ENCODE results near the gene DCXR. TPM values are rescaled to one million over a fixed set of nuclear protein-coding genes. Genes with fewer than 3 reads are reported as not detected.

Gene DCXR
- total and polyA plus RNA-seq, 11 donors = 139 to 312 (median 200) TPM

GRCh38 chr17:82073446-82073845 lies 35.9 kb upstream of the DCXR start:
- DNase-seq (no peak), ATAC-seq (no peak)
- Histone ChIP-seq H3K4me3 (no peak overlapping the region), H3K4me1 (peaks cover 0 to 9% (median 0%) of the 10 kb centered on the region in 12 donors), H3K27me3 (no peaks in the 10 kb centered on the region), H3K27ac (no peak overlapping the region), H3K9me3 (no peaks in the 10 kb centered on the region), H3K36me3 (peaks cover 0 to 2% (median 0%) of the 10 kb centered on the region in 9 donors)
- intact Hi-C loops (cut with DNase I) = loop anchor here in 1 of 10 donors (1.0 kb wide), 1 partner anchor 27 kb away; no protein-coding TSS in a partner anchor
- 82 to 88% (median 84%) methylated on average over 9 of the region's 9 CpGs for WGBS, 4 donors
- TF ChIP-seq POLR2A (IDR thresholded peaks at IDR 0.05) = no peak
- TF ChIP-seq, protein P1, sequence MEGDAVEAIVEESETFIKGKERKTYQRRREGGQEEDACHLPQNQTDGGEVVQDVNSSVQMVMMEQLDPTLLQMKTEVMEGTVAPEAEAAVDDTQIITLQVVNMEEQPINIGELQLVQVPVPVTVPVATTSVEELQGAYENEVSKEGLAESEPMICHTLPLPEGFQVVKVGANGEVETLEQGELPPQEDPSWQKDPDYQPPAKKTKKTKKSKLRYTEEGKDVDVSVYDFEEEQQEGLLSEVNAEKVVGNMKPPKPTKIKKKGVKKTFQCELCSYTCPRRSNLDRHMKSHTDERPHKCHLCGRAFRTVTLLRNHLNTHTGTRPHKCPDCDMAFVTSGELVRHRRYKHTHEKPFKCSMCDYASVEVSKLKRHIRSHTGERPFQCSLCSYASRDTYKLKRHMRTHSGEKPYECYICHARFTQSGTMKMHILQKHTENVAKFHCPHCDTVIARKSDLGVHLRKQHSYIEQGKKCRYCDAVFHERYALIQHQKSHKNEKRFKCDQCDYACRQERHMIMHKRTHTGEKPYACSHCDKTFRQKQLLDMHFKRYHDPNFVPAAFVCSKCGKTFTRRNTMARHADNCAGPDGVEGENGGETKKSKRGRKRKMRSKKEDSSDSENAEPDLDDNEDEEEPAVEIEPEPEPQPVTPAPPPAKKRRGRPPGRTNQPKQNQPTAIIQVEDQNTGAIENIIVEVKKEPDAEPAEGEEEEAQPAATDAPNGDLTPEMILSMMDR (IDR thresholded peaks at IDR 0.05) = no peak

DNA sequence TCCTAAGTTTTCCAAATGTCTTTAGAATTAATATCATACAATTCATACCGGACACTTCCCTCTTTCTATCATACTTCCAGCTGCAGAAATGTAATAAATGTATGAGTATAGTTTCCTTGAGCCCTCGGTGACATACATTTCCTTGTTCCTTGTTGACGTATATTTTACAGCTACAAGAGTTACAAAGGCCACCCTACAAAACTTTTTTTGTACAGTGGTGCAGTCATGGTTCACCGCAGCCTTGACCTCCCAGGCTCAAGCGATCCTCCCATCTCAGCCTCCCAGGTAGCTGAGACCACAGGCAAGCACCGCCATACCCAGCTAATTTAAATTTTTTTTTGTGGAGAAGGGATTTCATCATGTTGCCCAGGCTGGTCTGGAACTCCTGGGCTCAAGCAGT lies 35.3 kb upstream of the DCXR start:
- Histone ChIP-seq H3K27ac (no peak overlapping the region), H3K9me3 (no peaks in the 10 kb centered on the region), H3K27me3 (no peaks in the 10 kb centered on the region), H3K36me3 (no peaks in the 10 kb centered on the region), H3K4me3 (no peak overlapping the region), H3K4me1 (peaks cover 0 to 3% (median 0%) of the 10 kb centered on the region in 12 donors)
- no peak for TF ChIP-seq POLR2A (IDR thresholded peaks at IDR 0.05)
- TF ChIP-seq, protein P1 (IDR thresholded peaks at IDR 0.05) = no peak
- 81 to 88% (median 84%) methylated on average over 6 of the region's 6 CpGs for WGBS, 4 donors
- intact Hi-C loops (cut with DNase I) = loop anchor here in 1 of 10 donors (1.0 kb wide), 1 partner anchor 27 kb away; no protein-coding TSS in a partner anchor
- no peak for ATAC-seq
- DNase-seq = no peak

DNA sequence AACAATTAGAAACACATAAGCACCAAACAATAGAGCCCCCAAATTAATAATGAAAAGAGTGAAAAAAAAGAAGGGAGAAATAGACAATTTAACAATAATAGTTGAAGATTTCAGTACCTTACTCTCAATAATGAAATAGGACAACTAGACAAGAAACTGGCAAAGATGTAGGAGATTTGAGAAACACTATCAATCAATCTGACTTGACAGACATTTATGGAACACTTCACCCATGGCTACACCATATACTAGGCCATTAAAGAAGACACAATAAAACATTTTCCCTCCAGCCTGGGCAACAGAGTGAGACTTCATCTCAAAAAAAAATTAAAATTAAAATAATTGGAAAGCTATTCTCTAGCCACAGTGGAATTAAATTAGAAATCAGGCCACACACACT lies 33.1 kb upstream of the DCXR start:
- no peak for DNase-seq
- no peaks in the 10 kb centered on the region for H3K27me3 ChIP-seq
- H3K4me1 ChIP-seq = peaks cover 0 to 10% (median 9%) of the 10 kb centered on the region in 12 donors
- H3K36me3 ChIP-seq = no peaks in the 10 kb centered on the region
- H3K4me3 ChIP-seq = no peak overlapping the region
- TF ChIP-seq, protein P1 (IDR thresholded peaks at IDR 0.05) = no peak
- TF ChIP-seq POLR2A (IDR thresholded peaks at IDR 0.05) = no peak
- intact Hi-C loops (cut with DNase I) = no loop called here
- H3K9me3 ChIP-seq = no peaks in the 10 kb centered on the region
- no peak overlapping the region for H3K27ac ChIP-seq
- ATAC-seq = no peak

GRCh38 chr17:82065638-82066303 lies 28.3 kb upstream of the DCXR start, which contains the start of gene DUS1L:
Gene DUS1L, minus strand, starts transcription at chr17:82065804. Its CDS starts 745 bp downstream, at chr17:82065059.
- peak; percentile 63 to 88 (median 72) for DNase-seq
- WGBS, 4 donors = 8 to 13% (median 10%) methylated on average over 66 to 88 of the region's 88 CpGs
- TF ChIP-seq, protein P1 (IDR thresholded peaks at IDR 0.05) = no peak
- peak in 1 of 2 donors; percentile 50 for TF ChIP-seq POLR2A (IDR thresholded peaks at IDR 0.05)
- Histone ChIP-seq H3K27ac (peak within 1 kb of the TSS; percentile 59 to 93 (median 88)), H3K4me1 (peaks cover 0 to 27% (median 19%) of the 10 kb centered on the region in 12 donors), H3K4me3 (peak within 1 kb of the TSS; percentile 78 to 98 (median 93)), H3K36me3 (peaks cover 0 to 31% (median 18%) of the 10 kb centered on the region in 9 donors), H3K27me3 (no peaks in the 10 kb centered on the region), H3K9me3 (no peaks in the 10 kb centered on the region)
- peak; percentile 36 to 84 (median 82) for ATAC-seq
- intact Hi-C loops (cut with DNase I) = loop anchor here in 2 of 10 donors (2.0 kb wide), 1 partner anchor 33 kb away; the partner anchor contains the start of gene FASN (in 2 of the 2)

All from heart left ventricle (tissue), 16 donors.